Right lobe of liver (tissue), 6 donors: ENCODE measurements around the gene LPO. TPM values are rescaled to one million over a fixed set of nuclear protein-coding genes. Genes with fewer than 3 reads are reported as not detected.

ENCODE experiments used
- ATAC-seq, 4 donors: fragments of 200-7000 bp; cut with Tn5 transposase; one replicate each; pipeline ENCODE4 v1.9.1; 2020; ENCODE audit warnings: mild to moderate bottlenecking in 4 of 4, moderate library complexity in 4 of 4
- DNase-seq, 3 donors: peaks; one replicate each; pipeline ENCODE4 v3.0.0-alpha.2; 2020
- H3K27ac ChIP-seq, 3 donors: fragments of 200-600 bp; one replicate each; pipeline ENCODE4 v1.8.0; 2022
- H3K27me3 ChIP-seq, 2 donors: fragments of 200-600 bp; one replicate each; pipeline ENCODE4 v1.8.0; 2022
- H3K36me3 ChIP-seq, 4 donors: fragments of 200-600 bp; sonication (generic) in 1 of 4; one replicate each; pipeline versions ENCODE4 v1.5.1 to v1.8.0; 2017 to 2022; ENCODE audit warnings: control low read depth in 1 of 4
- H3K4me1 ChIP-seq, 4 donors: fragments of 200-600 bp; sonication (generic) in 1 of 4; one replicate each; pipeline versions ENCODE4 v1.5.1 to v1.8.0; 2017 to 2022; ENCODE audit warnings: control low read depth in 1 of 4
- H3K4me3 ChIP-seq, 3 donors: fragments of 200-600 bp; one replicate each; pipeline ENCODE4 v1.8.0; 2022
- H3K9me3 ChIP-seq, 4 donors: fragments of 200-600 bp; sonication (generic) in 1 of 4; one replicate each; pipeline versions ENCODE4 v1.5.1 to v1.8.0; 2017 to 2022; ENCODE audit warnings: control low read depth in 1 of 4
- POLR2A ChIP-seq: fragments of 450-650 bp; IDR thresholded peaks from one replicate; pipeline ENCODE4 v1.6.1; 2017; ENCODE audit warnings: antibody characterized with exemption, mild to moderate bottlenecking
- WGBS: methylation state at CpG from one replicate; pipeline ENCODE4 v1.1.6; 2018; ENCODE audit warnings: low coverage, low lambda C conversion rate; ENCODE audit not compliant: insufficient coverage; ENCODE audit errors: missing lambda C conversion rate; 5-methylcytosine and 5-hydroxymethylcytosine counted together
- intact Hi-C, 2 donors: fragments of 100-400 bp; cut with DNase I; formaldehyde crosslinking; loops; one replicate each; pipeline versions ENCODE4 v1.11.2 to v1.14.1; 2022
- long read RNA-seq: library from polyadenylated mRNA; unstranded; transcript quantifications from one replicate; pipeline ENCODE4 v2.0.0, GENCODE V29; 2019
- total RNA-seq, 6 experiments: library from RNA; depleted of rRNA in 2 of 6; stranded (reverse); fragments of >200 nt in 2 of 6; fragmentation: NEBNext Ultra II Directional in 3 of 6; extraction: Animal tissue kit (Norgen Biotek cat#: 25700) in 3 of 6; gene quantifications; one replicate each; pipeline versions ENCODE4 v1.1.0 to v1.2.4, GENCODE V29; 2016 to 2023
- TF ChIP-seq, protein P1 (sequence below), 4 donors: fragments of 200-600 bp in 3 of 4; fragments of 450-650 bp in 1 of 4; IDR thresholded peaks; one replicate each; pipeline versions ENCODE4 v1.5.1 to v1.8.0; 2016 to 2022; ENCODE audit warnings: antibody characterized with exemption in 4 of 4, mild to moderate bottlenecking in 2 of 4
- donor health status: DM: no; HTN: yes; CAD: no.
- donor health status: DM: no; HTN: no; CAD: no.
- donor health status: DM: no; HTN: no; CAD: no.
- donor health status: DM: no; HTN: yes; CAD: no.
- donor health status: DM: no; HTN: yes; CAD: no.

The LPO gene
- not detected for total RNA-seq
- long read RNA-seq: 0 reads

DNA sequence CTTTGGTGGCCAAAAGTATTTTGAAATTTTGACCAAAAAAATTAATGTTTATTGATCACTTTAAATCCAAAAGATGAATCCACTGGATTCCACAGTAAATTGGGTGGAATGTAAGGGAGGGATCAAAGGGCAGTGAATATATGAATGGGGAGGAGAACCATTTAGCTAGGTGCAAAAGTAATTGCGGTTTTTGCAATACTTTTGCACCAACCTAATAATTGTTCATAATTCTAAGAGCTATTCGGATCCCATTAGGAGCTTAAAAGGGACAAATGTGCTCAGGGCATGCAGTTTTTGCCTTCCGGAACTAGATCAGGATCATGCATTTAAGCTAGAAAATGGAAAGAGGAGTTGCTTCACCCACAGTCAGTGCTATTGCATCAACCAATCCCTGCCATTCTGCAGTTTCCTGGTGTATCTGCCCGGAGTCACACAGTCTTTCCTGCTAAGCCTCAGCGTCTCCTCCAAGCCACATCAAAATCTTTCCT, at the start of gene LPO:
Gene LPO, plus strand, starts transcription at position 438 of the 488 bp plus-strand sequence. CDS start 4,396 bp downstream, outside the sequence.
- DNase-seq (no peak), ATAC-seq (no peak)
- no peaks in the 10 kb centered on the region for H3K27me3 ChIP-seq
- no peak within 1 kb of the TSS for H3K27ac ChIP-seq
- TF ChIP-seq, protein P1, sequence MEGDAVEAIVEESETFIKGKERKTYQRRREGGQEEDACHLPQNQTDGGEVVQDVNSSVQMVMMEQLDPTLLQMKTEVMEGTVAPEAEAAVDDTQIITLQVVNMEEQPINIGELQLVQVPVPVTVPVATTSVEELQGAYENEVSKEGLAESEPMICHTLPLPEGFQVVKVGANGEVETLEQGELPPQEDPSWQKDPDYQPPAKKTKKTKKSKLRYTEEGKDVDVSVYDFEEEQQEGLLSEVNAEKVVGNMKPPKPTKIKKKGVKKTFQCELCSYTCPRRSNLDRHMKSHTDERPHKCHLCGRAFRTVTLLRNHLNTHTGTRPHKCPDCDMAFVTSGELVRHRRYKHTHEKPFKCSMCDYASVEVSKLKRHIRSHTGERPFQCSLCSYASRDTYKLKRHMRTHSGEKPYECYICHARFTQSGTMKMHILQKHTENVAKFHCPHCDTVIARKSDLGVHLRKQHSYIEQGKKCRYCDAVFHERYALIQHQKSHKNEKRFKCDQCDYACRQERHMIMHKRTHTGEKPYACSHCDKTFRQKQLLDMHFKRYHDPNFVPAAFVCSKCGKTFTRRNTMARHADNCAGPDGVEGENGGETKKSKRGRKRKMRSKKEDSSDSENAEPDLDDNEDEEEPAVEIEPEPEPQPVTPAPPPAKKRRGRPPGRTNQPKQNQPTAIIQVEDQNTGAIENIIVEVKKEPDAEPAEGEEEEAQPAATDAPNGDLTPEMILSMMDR (IDR thresholded peaks at IDR 0.05): no peak
- TF ChIP-seq POLR2A: no peak
- no peaks in the 10 kb centered on the region for H3K36me3 ChIP-seq
- WGBS: 56% methylated on average over 5 of the region's 5 CpGs
- H3K9me3 ChIP-seq: no peaks in the 10 kb centered on the region
- intact Hi-C loops: no loop called here
- no peak within 1 kb of the TSS for H3K4me3 ChIP-seq
- no peaks in the 10 kb centered on the region for H3K4me1 ChIP-seq

- Histone ChIP-seq H3K9me3 (no peaks in the 10 kb centered on the region), H3K27me3 (no peaks in the 10 kb centered on the region), H3K4me3 (no peak overlapping the region), H3K4me1 (no peaks in the 10 kb centered on the region), H3K27ac (no peak overlapping the region), H3K36me3 (no peaks in the 10 kb centered on the region)
- intact Hi-C loops: no loop called here
- no peak for ATAC-seq
- TF ChIP-seq POLR2A: no peak
- TF ChIP-seq, protein P1 (IDR thresholded peaks at IDR 0.05): no peak
- 35% methylated on average over 4 of the region's 11 CpGs for WGBS
- DNase-seq: no peak
Measured at GRCh38 chr17:58189436-58190146, 48.8 kb upstream of the LPO start.

DNA sequence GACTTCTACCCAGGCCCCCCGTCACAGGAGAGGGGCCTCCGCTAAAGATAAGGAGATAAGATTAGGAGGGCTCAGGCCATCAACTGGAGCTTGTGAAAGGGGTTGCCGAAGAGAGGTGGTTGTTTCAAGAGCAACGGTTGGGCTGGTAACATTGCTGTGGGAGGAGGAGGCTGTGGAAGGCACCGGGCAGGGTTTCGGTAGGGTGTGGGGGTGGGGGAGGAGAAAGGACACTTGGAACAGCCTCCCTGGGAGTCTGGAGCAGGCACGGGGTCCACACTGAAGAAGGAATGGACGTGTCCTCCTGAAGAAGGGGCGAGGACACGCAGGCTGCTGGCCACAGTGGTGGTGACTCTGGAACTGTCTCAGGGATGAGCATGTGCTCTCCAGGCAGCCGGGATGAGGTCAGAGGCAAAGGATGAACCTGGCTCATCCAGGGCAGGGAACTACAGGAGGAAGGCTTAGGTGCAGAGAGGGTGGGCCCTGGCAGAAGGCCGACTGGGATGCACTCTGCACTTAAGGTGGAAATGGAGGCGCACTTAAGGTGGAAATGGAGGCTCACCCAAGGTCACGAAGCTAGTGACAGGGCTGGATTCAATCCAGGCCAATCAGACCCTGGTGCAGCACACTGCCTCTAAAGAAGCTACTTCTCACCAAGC, 47.0 kb upstream of the LPO start:
- no peaks in the 10 kb centered on the region for H3K27me3 ChIP-seq
- intact Hi-C loops: no loop called here
- no peak overlapping the region for H3K4me3 ChIP-seq
- H3K9me3 ChIP-seq: no peaks in the 10 kb centered on the region
- no peaks in the 10 kb centered on the region for H3K4me1 ChIP-seq
- DNase-seq: no peak
- no peak for ATAC-seq
- H3K27ac ChIP-seq: no peak overlapping the region
- no peaks in the 10 kb centered on the region for H3K36me3 ChIP-seq
- WGBS: 41% methylated on average over 10 of the region's 14 CpGs
- TF ChIP-seq POLR2A: no peak
- TF ChIP-seq, protein P1 (IDR thresholded peaks at IDR 0.05): no peak

- H3K4me1 ChIP-seq: no peaks in the 10 kb centered on the region
- ATAC-seq (no peak), DNase-seq (no peak)
- H3K36me3 ChIP-seq: no peaks in the 10 kb centered on the region
- WGBS: 0% methylated on average over 2 of the region's 6 CpGs
- no peaks in the 10 kb centered on the region for H3K9me3 ChIP-seq
- intact Hi-C loops: no loop called here
- H3K4me3 ChIP-seq: no peak within 1 kb of the TSS
- no peak within 1 kb of the TSS for H3K27ac ChIP-seq
- H3K27me3 ChIP-seq: no peaks in the 10 kb centered on the region
- TF ChIP-seq, protein P1 (IDR thresholded peaks at IDR 0.05): no peak
- TF ChIP-seq POLR2A: no peak
Measured at GRCh38 chr17:58192612-58193011, 45.8 kb upstream of the LPO start, which contains the start of gene EPX. TSS of gene EPX (plus strand) at chr17:58192726. CDS start at chr17:58192847, 121 bp downstream.
